Mesendoderm (in vitro differentiated cells): Measurements from ENCODE around the gene GALR2.
"Not testable (repeated sequence)": the region's sequence is repeated elsewhere in the genome, so short reads cannot be mapped to it uniquely, and the experiment has no call there.

Source experiments
- DNase-seq: peaks from one replicate; pipeline ENCODE4 v3.0.0; 2013
- H2AK5ac ChIP-seq: 2 replicates; pipeline ENCODE4 v1.6.1; 2013; ENCODE audit warnings: low read length, inconsistent platforms
- H2BK120ac ChIP-seq: 2 replicates; pipeline ENCODE4 v1.6.1; 2013; ENCODE audit warnings: low read depth, mild to moderate bottlenecking, low read length, moderate library complexity, mixed read lengths
- H2BK15ac ChIP-seq: replicated peaks from 2 replicates; pipeline ENCODE4 v1.6.1; 2013; ENCODE audit warnings: low read depth, mild to moderate bottlenecking, moderate library complexity
- H2BK5ac ChIP-seq: 2 replicates; pipeline ENCODE4 v1.6.1; 2013; ENCODE audit warnings: low read length, inconsistent platforms
- H3K18ac ChIP-seq: 2 replicates; pipeline ENCODE4 v1.6.1; 2013; ENCODE audit warnings: mild to moderate bottlenecking, low read length, mixed read lengths
- H3K23ac ChIP-seq: one replicate; pipeline ENCODE4 v1.6.1; 2013; ENCODE audit warnings: low read length
- H3K27ac ChIP-seq: 2 replicates; pipeline ENCODE4 v1.5.1; 2013; ENCODE audit warnings: low read depth, mild to moderate bottlenecking, inconsistent platforms, low read length, moderate library complexity
- H3K27me3 ChIP-seq: 2 replicates; pipeline ENCODE4 v1.6.1; 2013; ENCODE audit warnings: low read length, control low read depth, mild to moderate bottlenecking, inconsistent platforms; ENCODE audit not compliant: insufficient read depth, poor library complexity
- H3K36me3 ChIP-seq: 2 replicates; pipeline ENCODE4 v1.6.1; 2013; ENCODE audit warnings: low read length, inconsistent platforms; ENCODE audit not compliant: control insufficient read depth, insufficient read depth
- H3K4ac ChIP-seq: one replicate; pipeline ENCODE4 v1.6.1; 2013; ENCODE audit warnings: low read depth, mild to moderate bottlenecking, low read length, moderate library complexity
- H3K4me1 ChIP-seq: 2 replicates; pipeline ENCODE4 v1.6.1; 2013; ENCODE audit warnings: low read depth, low read length, inconsistent platforms; ENCODE audit not compliant: control insufficient read depth
- H3K4me2 ChIP-seq: 2 replicates; pipeline ENCODE4 v1.6.1; 2013; ENCODE audit warnings: low read length
- H3K4me3 ChIP-seq: 2 replicates; pipeline ENCODE4 v1.5.1; 2013; ENCODE audit warnings: mild to moderate bottlenecking, low read length
- H3K56ac ChIP-seq: one replicate; pipeline ENCODE4 v1.6.1; 2013; ENCODE audit warnings: low read length
- H3K79me1 ChIP-seq: 2 replicates; pipeline ENCODE4 v1.6.1; 2013; ENCODE audit warnings: low read length, inconsistent platforms
- H3K79me2 ChIP-seq: 2 replicates; pipeline ENCODE4 v1.6.1; 2013; ENCODE audit warnings: mild to moderate bottlenecking, low read length; ENCODE audit not compliant: control insufficient read depth, insufficient read depth
- H3K9ac ChIP-seq: 2 replicates; pipeline ENCODE4 v1.6.1; 2013; ENCODE audit warnings: low read length, inconsistent platforms
- H4K5ac ChIP-seq: one replicate; pipeline ENCODE4 v1.6.1; 2013; ENCODE audit warnings: low read length
- H4K8ac ChIP-seq: one replicate; pipeline ENCODE4 v1.6.1; 2013; ENCODE audit warnings: low read depth, mild to moderate bottlenecking, control low read depth, low read length, moderate library complexity
- whole genome bisulfite sequencing: extraction: QIAGEN DNeasy Blood & Tissue Kit; methylation state at CpG from one replicate; pipeline ENCODE4 v1.1.7; 2013; ENCODE audit warnings: low lambda C conversion rate, missing lambda C conversion rate; ENCODE audit not compliant: insufficient coverage; ENCODE audit errors: extremely low coverage; 5-methylcytosine and 5-hydroxymethylcytosine counted together

The GALR2 gene

GRCh38 chr17:76076765-76077583, 2.4 kb downstream of the GALR2 start:
- Histone ChIP-seq H2AK5ac (no peak overlapping the region), H2BK120ac (no peak overlapping the region), H2BK5ac (no peak overlapping the region), H4K5ac (no peak overlapping the region), H3K79me2 (peaks cover under 1% of the 10 kb centered on the region), H3K4me2 (no peak overlapping the region), H2BK15ac (no peak overlapping the region), H3K56ac (no peak overlapping the region), H3K36me3 (no peaks in the 10 kb centered on the region), H3K79me1 (no peaks in the 10 kb centered on the region), H3K9ac (no peak overlapping the region), H3K23ac (peak overlapping the region; percentile 45), H3K18ac (no peak overlapping the region), H3K4ac (no peak overlapping the region), H3K27me3 (peaks cover 44% of the 10 kb centered on the region), H3K27ac (no peak overlapping the region), H3K4me1 (peaks cover 10% of the 10 kb centered on the region), H4K8ac (no peak overlapping the region), H3K4me3 (no peak overlapping the region)
- DNase-seq = no peak
- no CpG with 5 or more reads among the region's 82 CpGs for WGBS

- H3K36me3 ChIP-seq = no peaks in the 10 kb centered on the region
- H3K18ac ChIP-seq = no peak overlapping the region
- H2BK120ac ChIP-seq = no peak overlapping the region
- H3K23ac ChIP-seq = no peak overlapping the region
- H3K9ac ChIP-seq = no peak overlapping the region
- H3K4me3 ChIP-seq = no peak overlapping the region
- H3K79me1 ChIP-seq = no peaks in the 10 kb centered on the region
- no peak overlapping the region for H3K27ac ChIP-seq
- peaks cover 44% of the 10 kb centered on the region for H3K27me3 ChIP-seq
- H3K79me2 ChIP-seq = no peaks in the 10 kb centered on the region
- H3K4ac ChIP-seq = no peak overlapping the region
- no CpG with 5 or more reads among the region's 12 CpGs for WGBS
- no peak for DNase-seq
- H4K8ac ChIP-seq = no peak overlapping the region
- no peak overlapping the region for H2BK5ac ChIP-seq
- H2AK5ac ChIP-seq = no peak overlapping the region
- no peak overlapping the region for H3K56ac ChIP-seq
- peaks cover 10% of the 10 kb centered on the region for H3K4me1 ChIP-seq
- no peak overlapping the region for H3K4me2 ChIP-seq
- no peak overlapping the region for H4K5ac ChIP-seq
- H2BK15ac ChIP-seq = no peak overlapping the region
These were observed 3.1 kb downstream of the GALR2 start for GRCh38 chr17:76077584-76078110.

DNA sequence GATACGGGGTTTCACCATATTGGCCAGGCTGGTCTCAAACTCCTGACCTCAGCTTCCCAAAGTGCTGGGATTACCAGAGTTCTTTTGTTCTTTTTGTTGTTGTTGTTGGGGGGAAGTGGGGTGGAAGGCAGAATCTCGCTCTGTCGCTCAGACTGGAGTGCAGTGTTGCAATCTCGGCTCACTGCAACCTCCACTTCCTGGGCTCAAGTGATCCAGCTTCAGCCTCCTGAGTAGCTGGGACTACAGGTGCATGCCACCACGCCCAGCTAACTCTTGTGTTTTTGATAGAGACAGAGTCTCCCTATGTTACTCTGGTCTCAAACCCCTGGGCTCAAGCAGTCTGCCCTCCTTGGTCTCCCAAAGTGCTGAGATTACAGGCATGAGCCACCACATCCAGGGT, 3.8 kb downstream of the GALR2 start:
- DNase-seq, H3K79me2 ChIP-seq, H3K36me3 ChIP-seq, H4K5ac ChIP-seq, H3K4me3 ChIP-seq, H3K4me1 ChIP-seq, H2AK5ac ChIP-seq, H3K9ac ChIP-seq, H3K4me2 ChIP-seq, H3K56ac ChIP-seq, H3K18ac ChIP-seq, H3K27ac ChIP-seq, H2BK5ac ChIP-seq, H3K4ac ChIP-seq, H2BK120ac ChIP-seq, H4K8ac ChIP-seq, H3K23ac ChIP-seq, H2BK15ac ChIP-seq, H3K79me1 ChIP-seq: not testable (repeated sequence)
- H3K27me3 ChIP-seq = peaks cover 44% of the 10 kb centered on the region
- WGBS = no CpG with 5 or more reads among the region's 5 CpGs

GRCh38 chr17:76078860-76079534, 4.4 kb downstream of the GALR2 start, which contains the start of gene ZACN:
Gene ZACN, plus strand, starts transcription at chr17:76079182. Its CDS starts 83 bp downstream, at chr17:76079265.
- Histone ChIP-seq H2BK5ac (no peak within 1 kb of the TSS), H4K8ac (no peak within 1 kb of the TSS), H2BK15ac (no peak within 1 kb of the TSS), H4K5ac (no peak within 1 kb of the TSS), H3K4me1 (peaks cover 10% of the 10 kb centered on the region), H3K4me2 (no peak within 1 kb of the TSS), H3K36me3 (no peaks in the 10 kb centered on the region), H3K4me3 (no peak within 1 kb of the TSS), H3K79me1 (no peaks in the 10 kb centered on the region), H3K4ac (no peak within 1 kb of the TSS), H3K56ac (peak within 1 kb of the TSS; percentile 65), H2BK120ac (no peak within 1 kb of the TSS), H3K27ac (no peak within 1 kb of the TSS), H3K23ac (no peak within 1 kb of the TSS), H3K79me2 (no peaks in the 10 kb centered on the region), H3K18ac (no peak within 1 kb of the TSS), H3K27me3 (peaks cover 40% of the 10 kb centered on the region), H3K9ac (peak within 1 kb of the TSS; percentile 13), H2AK5ac (no peak within 1 kb of the TSS)
- no CpG with 5 or more reads among the region's 17 CpGs for WGBS
- DNase-seq = no peak

DNA sequence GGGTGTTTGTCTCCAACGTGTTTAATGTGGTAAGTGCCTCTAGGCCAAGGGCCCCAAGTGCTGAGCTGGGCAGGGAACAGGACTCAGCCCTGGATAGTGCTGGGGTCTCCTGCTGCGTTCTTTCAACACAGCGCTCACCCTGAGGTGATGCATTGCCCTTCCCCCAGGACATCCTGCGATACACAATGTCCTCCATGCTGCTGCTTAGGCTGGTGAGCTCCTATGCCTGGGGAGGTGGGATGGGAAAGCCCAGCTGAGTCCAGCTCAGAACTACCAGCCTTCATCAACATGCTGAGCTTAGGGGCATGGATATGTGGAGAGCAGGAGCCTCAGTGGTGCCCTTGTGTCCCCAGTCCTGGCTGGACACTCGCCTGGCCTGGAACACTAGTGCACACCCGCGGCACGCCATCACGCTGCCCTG, 5.0 kb downstream of the GALR2 start:
- WGBS = no CpG with 5 or more reads among the region's 9 CpGs

More for the DNA sequence above, 5.0 kb downstream of the GALR2 start:
- Histone ChIP-seq H2BK120ac (no peak overlapping the region), H3K4me1 (peaks cover 10% of the 10 kb centered on the region), H3K9ac (peak overlapping the region; percentile 13), H4K8ac (no peak overlapping the region), H3K27me3 (peaks cover 35% of the 10 kb centered on the region), H3K4ac (no peak overlapping the region), H3K79me2 (no peaks in the 10 kb centered on the region), H2BK5ac (no peak overlapping the region), H4K5ac (no peak overlapping the region), H2AK5ac (no peak overlapping the region), H3K36me3 (no peaks in the 10 kb centered on the region), H2BK15ac (no peak overlapping the region), H3K23ac (no peak overlapping the region), H3K79me1 (no peaks in the 10 kb centered on the region), H3K4me3 (no peak overlapping the region), H3K27ac (no peak overlapping the region), H3K56ac (peak overlapping the region; percentile 65), H3K18ac (no peak overlapping the region), H3K4me2 (no peak overlapping the region)
- DNase-seq = no peak
